Bronchial epithelial cell (primary cell): ENCODE data around the gene LRSAM1. TPM values are rescaled to one million over a fixed set of nuclear protein-coding genes. Genes with fewer than 3 reads are reported as not detected.

ENCODE experiments used
- DNase-seq: peaks from one replicate; pipeline ENCODE4 v3.0.0-alpha.2; 2010; ENCODE audit warnings: low read depth
- FAIRE-seq: peaks from 2 replicates; lab custom pipeline; 2011; peaks lifted over from hg19 to GRCh38; lab: Jason Lieb, UNC
- H3K27me3 ChIP-seq: 2 replicates; pipeline ENCODE4 v1.5.1; 2011; ENCODE audit warnings: low read length; ENCODE audit not compliant: control insufficient read depth, insufficient read depth
- H3K36me3 ChIP-seq: 2 replicates; pipeline ENCODE4 v1.5.1; 2011; ENCODE audit warnings: low read length; ENCODE audit not compliant: control insufficient read depth, insufficient read depth
- H3K4me3 ChIP-seq: 2 replicates; pipeline ENCODE4 v1.5.1; 2011; ENCODE audit warnings: mild to moderate bottlenecking, low read depth, low read length, control low read depth
- CTCF ChIP-seq: IDR thresholded peaks from 2 replicates; pipeline ENCODE4 v1.5.1; 2011; ENCODE audit warnings: mild to moderate bottlenecking, moderate library complexity, low read length, control low read depth, inconsistent platforms; ENCODE audit not compliant: insufficient read depth, severe bottlenecking
- total RNA-seq: library from RNA; depleted of rRNA; stranded (reverse); fragments of >200 nt; gene quantifications from 2 replicates; pipeline ENCODE4 v1.2.1, GENCODE V29; 2014

Gene LRSAM1
- total RNA-seq, 1 donor from 2014 or later = 5.3 TPM

GRCh38 chr9:127452691-127453090, 1.4 kb downstream of the LRSAM1 start:
- H3K36me3 ChIP-seq = peaks cover 40% of the 10 kb centered on the region
- no peaks in the 10 kb centered on the region for H3K27me3 ChIP-seq
- no peak for DNase-seq
- H3K4me3 ChIP-seq = no peak overlapping the region
- no peak for FAIRE-seq
- TF ChIP-seq CTCF = no peak

GRCh38 chr9:127455324-127455992, 4.1 kb downstream of the LRSAM1 start:
- Histone ChIP-seq H3K4me3 (no peak overlapping the region), H3K36me3 (peaks cover 27% of the 10 kb centered on the region), H3K27me3 (no peaks in the 10 kb centered on the region)
- FAIRE-seq (no peak), DNase-seq (no peak)
- peak; percentile 77 for TF ChIP-seq CTCF

- TF ChIP-seq CTCF = no peak
- H3K27me3 ChIP-seq = no peaks in the 10 kb centered on the region
- no peak overlapping the region for H3K4me3 ChIP-seq
- peaks cover 39% of the 10 kb centered on the region for H3K36me3 ChIP-seq
- no peak for FAIRE-seq
- DNase-seq = no peak
Measured at GRCh38 chr9:127457191-127457878, 6.0 kb downstream of the LRSAM1 start.

GRCh38 chr9:127458921-127459320, 7.6 kb downstream of the LRSAM1 start:
- peaks cover 43% of the 10 kb centered on the region for H3K36me3 ChIP-seq
- TF ChIP-seq CTCF = no peak
- no peak for DNase-seq
- no peak overlapping the region for H3K4me3 ChIP-seq
- no peaks in the 10 kb centered on the region for H3K27me3 ChIP-seq
- no peak for FAIRE-seq

- DNase-seq (no peak), FAIRE-seq (no peak)
- Histone ChIP-seq H3K36me3 (peaks cover 33% of the 10 kb centered on the region), H3K4me3 (no peak overlapping the region), H3K27me3 (no peaks in the 10 kb centered on the region)
- TF ChIP-seq CTCF = no peak
Measured at GRCh38 chr9:127463382-127463781, 12.1 kb downstream of the LRSAM1 start.
